HK-2 (cell line): ENCODE results near the gene SDK1.

Experiments
- DNase-seq: peaks from one replicate; pipeline ENCODE4 v3.0.0-alpha.2; 2018; ENCODE audit not compliant: unreplicated experiment

Gene SDK1

DNA sequence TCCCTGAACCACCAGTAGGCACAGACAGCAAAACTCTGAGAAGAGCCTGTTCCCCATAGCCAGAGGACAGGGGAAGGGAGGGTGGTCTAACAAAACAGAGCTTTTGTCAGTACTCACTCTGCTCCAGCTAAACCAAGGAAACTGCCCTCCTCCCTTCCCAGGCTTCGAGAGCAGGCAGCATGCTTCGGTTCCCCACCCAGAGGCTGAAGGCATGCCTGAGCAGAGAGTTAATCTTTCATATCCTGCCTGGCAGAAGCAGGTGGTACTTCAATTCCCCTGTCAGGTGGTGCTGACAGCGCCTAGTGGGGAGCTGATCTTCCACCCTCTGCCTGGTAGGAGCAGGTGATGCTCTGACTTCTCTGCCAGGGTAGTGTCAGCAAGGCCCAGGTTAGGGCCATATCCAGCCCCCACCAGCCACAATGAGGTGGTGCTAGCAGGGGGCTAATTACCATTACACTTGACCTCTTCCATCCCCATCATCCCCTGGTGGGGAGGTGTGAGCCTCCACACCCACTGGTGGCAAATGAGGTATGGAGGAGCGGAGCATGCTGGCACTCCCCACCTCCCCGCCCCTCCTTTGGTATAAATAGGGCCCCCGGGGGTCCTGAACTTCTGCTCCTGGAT, 35.1 kb downstream of the SDK1 start:
- DNase-seq = no peak

- DNase-seq = no peak
Observed at GRCh38 chr7:3338161-3338560, 37.1 kb downstream of the SDK1 start.

- no peak for DNase-seq
Observed at GRCh38 chr7:3345699-3346481, 44.8 kb downstream of the SDK1 start.

DNA sequence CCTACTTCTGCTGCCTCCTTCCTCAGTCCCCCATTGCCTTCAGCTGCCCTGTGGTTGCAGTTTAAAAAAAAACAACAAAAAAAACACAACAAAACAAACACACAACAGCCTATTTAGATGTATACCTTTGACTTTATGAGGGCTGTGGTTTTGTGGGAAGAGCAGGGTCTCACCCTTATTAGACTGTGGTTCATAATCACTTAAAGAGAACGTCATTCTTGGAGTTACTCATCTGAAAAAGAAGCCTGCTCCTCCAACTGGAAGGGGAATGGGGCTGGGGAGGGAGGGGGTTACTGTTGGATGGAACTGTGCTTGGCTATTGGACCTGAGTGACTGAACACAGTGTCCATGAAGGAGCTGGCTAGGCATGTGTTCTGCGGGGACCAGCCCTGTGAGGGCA, 48.1 kb downstream of the SDK1 start:
- no peak for DNase-seq

DNA sequence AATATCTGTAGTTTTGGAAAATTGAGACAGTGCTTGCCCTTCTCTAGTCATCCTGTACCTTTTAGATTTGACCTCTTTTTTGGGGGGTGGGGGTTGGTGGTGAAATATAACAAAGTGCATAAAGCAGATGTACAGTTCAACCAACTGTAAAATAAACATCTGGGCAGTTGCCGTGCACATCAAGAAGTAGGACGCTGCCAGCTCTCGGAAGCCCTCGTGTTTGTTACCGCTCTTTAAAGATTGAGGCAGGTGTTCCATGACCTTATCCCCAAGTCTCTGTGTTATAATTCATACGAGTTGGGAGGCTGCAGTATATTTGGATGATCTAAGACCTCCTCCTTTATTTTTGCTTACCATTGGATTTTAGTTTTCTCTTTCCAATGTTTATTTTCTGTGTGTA, 55.1 kb downstream of the SDK1 start:
- DNase-seq = no peak

- no peak for DNase-seq
Observed at GRCh38 chr7:3358991-3359390, 57.9 kb downstream of the SDK1 start.

GRCh38 chr7:3367261-3367660, 66.2 kb downstream of the SDK1 start:
- DNase-seq = no peak

- no peak for DNase-seq
Observed at GRCh38 chr7:3370068-3370830, 69.2 kb downstream of the SDK1 start.

DNA sequence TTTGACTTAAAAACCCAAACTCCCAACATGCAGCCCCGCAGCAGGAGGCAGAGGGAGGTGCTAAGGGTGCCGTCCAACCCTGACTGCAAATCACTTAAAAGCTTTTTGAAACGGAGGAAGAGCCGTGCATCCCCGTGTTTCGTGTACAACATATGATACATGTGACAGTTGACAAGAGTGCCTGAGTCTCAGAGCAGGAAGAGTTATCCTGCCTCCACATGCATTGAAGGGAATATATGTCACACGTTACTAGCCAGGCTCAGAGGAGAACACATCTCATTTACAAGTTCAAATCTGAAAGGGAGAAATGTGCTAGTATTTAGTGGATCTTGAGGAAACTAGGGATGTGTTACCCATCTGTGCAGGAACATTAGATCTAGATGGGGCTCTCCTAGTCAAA, 69.9 kb downstream of the SDK1 start:
- DNase-seq = no peak

DNA sequence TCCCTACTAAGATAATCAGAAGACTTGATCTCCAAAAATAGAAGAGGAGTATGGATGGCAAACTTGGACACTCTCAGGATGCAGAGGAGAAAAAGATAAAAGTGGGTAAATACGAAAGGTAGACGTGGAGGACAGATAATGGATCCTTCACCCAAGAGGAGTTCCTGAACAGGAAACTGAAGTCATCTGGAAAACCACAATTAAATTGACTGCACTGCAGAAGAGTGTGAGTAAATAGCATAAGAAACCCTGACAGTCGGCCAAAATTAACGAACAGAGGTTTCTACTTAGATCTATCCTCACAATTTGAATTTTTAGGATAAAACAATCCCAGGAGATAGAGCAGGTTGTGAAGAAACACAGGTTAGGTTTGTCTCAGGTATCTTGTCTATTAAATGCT, 70.5 kb downstream of the SDK1 start:
- no peak for DNase-seq

GRCh38 chr7:3374239-3374638, 73.2 kb downstream of the SDK1 start:
- no peak for DNase-seq

- DNase-seq = no peak
Observed at GRCh38 chr7:3378390-3379150, 77.5 kb downstream of the SDK1 start.

DNA sequence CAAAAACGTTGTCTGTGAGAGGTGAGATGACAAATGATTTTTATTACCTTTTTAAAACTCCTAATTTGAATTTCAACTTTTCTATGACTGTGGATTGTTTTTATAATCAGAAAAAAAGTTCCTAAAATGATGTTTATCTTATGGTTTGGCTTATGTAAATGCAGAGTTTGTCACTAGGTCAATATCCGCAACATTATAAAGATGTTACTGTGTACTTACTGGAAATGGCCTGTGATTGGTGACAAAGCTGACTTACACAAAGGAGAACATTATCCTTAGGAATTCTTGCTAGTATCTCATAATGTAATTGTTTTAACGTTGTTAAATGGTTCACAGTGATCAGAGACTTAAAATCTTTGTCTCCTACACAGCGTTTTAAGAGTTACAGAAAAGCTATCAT, 79.0 kb downstream of the SDK1 start:
- no peak for DNase-seq

- DNase-seq = no peak
Observed at GRCh38 chr7:3380886-3381685, 80.0 kb downstream of the SDK1 start.

DNA sequence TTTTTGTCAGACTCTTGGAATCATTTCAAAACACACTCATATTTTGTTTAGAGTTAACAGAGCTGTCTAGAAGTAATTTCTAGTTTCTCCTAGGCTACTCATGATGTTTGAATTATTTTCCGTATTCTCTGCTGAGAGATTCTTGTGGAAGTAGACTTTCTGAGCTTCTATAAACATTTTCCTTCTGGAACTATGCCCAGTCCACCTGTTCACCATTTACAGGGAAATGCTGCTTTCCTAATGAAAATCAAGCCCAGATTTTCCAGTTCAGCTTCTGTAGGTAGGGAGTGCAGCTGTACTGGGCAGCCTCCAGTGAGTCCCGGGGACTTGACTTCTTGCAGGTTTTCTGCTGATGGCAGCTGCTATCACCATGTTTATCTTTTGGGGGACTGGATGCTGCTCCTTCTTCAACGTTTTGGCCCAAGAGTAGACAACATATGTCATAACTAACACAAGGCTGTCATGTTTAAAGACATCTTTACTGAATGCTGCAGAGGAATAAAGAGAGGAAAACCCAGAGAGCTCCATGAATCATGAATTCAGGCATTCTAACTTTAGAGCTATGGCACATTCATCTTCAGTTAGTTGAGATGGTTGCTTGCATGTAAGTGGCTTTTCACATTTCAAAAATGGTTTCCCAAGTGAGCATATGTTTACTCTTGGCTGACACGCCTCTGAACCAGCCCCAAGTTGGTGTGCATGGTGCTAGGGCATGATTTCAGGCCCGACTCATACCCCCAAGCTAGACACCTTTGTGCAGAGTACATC, 85.6 kb downstream of the SDK1 start:
- DNase-seq = no peak

DNA sequence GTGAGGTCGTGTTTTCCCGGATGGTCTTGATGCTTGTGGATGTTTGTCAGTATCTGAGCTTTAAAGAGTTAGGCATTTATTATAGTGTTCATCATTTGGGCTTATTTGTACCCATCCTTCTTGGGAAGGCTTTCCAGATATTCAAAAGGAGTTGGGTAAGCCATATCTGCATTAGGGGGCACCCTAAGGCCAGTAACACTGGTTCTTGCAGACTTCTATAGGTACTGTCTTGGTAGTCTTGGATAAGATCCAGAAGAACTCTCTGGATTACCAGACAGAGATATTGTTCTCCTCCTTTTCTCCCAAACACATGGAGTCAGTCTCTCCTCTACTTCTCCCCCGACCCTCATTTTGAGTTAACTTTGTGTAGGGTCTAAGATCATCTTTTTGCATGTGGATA, 92.8 kb downstream of the SDK1 start:
- no peak for DNase-seq

GRCh38 chr7:3397324-3397723, 96.3 kb downstream of the SDK1 start:
- DNase-seq = no peak

DNA sequence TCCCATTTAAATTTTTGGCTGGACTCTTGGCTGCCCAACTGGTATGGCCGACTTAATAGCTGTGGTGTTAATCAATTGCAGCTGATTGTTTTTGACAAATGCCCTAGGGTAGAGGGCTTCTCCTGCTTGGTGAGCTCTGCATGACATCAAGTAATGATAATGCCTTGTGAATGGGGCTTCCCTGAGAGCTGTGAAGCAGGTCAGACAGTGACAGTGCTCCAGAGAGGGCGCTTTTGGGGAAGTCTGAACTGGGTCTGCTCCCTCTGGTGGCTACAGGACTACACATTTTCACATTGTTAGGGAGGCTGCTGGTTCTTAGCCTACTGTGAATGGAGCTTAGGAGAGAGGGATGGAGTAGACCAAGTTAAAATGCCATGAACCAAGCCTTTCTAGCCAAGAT, 98.8 kb downstream of the SDK1 start:
- DNase-seq = no peak

DNA sequence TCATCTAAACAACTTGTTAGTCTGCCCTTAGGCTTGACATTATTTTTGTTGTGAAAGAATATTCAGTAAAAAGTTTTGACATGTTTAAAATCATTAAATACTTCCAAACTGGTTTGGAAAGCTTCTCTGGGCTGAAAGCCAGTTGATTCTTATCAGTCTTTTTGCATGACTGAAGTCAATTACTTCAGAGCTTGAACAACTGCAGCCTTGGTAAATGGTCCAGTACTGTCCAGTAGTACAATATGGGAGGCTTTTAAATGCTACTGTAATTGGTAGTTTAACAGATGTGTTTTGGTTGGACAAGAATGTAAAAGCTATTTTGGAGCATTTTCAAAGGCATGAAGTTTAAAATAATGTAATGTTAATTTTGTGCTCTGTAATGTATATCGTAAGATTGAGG, 103.4 kb downstream of the SDK1 start:
- DNase-seq = no peak

- no peak for DNase-seq
Observed at GRCh38 chr7:3408814-3409595, 108.0 kb downstream of the SDK1 start.
